K562 (cell line): ENCODE measurements around the gene CNR2. TPM values are rescaled to one million over a fixed set of nuclear protein-coding genes. Genes with fewer than 3 reads are reported as not detected.

Experiments used
- CBFA2T3 ChIP-seq: fragments of 450-650 bp; IDR thresholded peaks from 2 replicates; pipeline ENCODE4 v1.6.1; 2017
- CEBPZ ChIP-seq: fragments of 150-350 bp; IDR thresholded peaks from 2 replicates; pipeline ENCODE4 v1.6.1; 2014; ENCODE audit warnings: low read depth, mild to moderate bottlenecking, low read length, borderline replicate concordance
- CSDE1 ChIP-seq, 2 experiments: fragments of 450-650 bp; IDR thresholded peaks; 2 replicates each; pipeline ENCODE4 v1.6.1; 2016; ENCODE audit warnings: mild to moderate bottlenecking in 1 of 2
- FIP1L1 ChIP-seq: fragments of 200-400 bp; formaldehyde crosslinking; IDR thresholded peaks from 2 replicates; pipeline ENCODE4 v1.6.1; 2018; ENCODE audit warnings: mild to moderate bottlenecking, low read depth, low read length; ENCODE audit not compliant: poor library complexity, severe bottlenecking
- FOXA3 ChIP-seq, 2 experiments: fragments of 450-650 bp in 1 of 2; sonication (generic) in 1 of 2; formaldehyde crosslinking; IDR thresholded peaks in 1 of 2; conservative IDR thresholded peaks in 1 of 2; 2 replicates each; pipeline versions ENCODE4 v1.4.0 to v1.8.0; 2020 to 2022; ENCODE audit warnings: mild to moderate bottlenecking in 2 of 2, missing genetic modification reagents in 1 of 2
- FOXJ3 ChIP-seq: sonication (generic); formaldehyde crosslinking; IDR thresholded peaks from 2 replicates; pipeline ENCODE4 v1.4.0; 2020; ENCODE audit warnings: mild to moderate bottlenecking, missing genetic modification reagents
- GABPA ChIP-seq: fragments of 200-800 bp; sonication (Bioruptor generic); conservative IDR thresholded peaks from 2 replicates; pipeline ENCODE4 v1.6.1; 2016; ENCODE audit warnings: low read depth, missing genetic modification characterization, missing compliant biosample characterization
- HDAC2 ChIP-seq: fragments of 450-650 bp; IDR thresholded peaks from 2 replicates; pipeline ENCODE4 v1.6.1; 2016; ENCODE audit warnings: mild to moderate bottlenecking
- JUNB ChIP-seq: fragments of 450-650 bp; formaldehyde crosslinking; conservative IDR thresholded peaks from 2 replicates; pipeline ENCODE4 v1.4.0; 2020; ENCODE audit warnings: mild to moderate bottlenecking
- MTF1 ChIP-seq: fragments of 250-450 bp; sonication (Bioruptor Pico); IDR thresholded peaks from 2 replicates; pipeline ENCODE4 v1.9.0; 2021; ENCODE audit warnings: moderate library complexity, mild to moderate bottlenecking, inconsistent platforms, borderline replicate concordance
- NRF1 ChIP-seq, 2 experiments: fragments of 450-650 bp; IDR thresholded peaks in 1 of 2; conservative IDR thresholded peaks in 1 of 2; 2 replicates each; pipeline ENCODE4 v1.6.1; 2014; ENCODE audit warnings: mild to moderate bottlenecking in 2 of 2
- RFX1 ChIP-seq: fragments of 450-650 bp; IDR thresholded peaks from 2 replicates; pipeline ENCODE4 v1.6.1; 2016; ENCODE audit warnings: mild to moderate bottlenecking, moderate library complexity
- RUNX1 ChIP-seq: sonication (generic); IDR thresholded peaks from 2 replicates; pipeline ENCODE4 v1.6.1; 2016; ENCODE audit warnings: antibody characterized with exemption, low read depth
- SIX5 ChIP-seq, 2 experiments: IDR thresholded peaks; 2 replicates each; pipeline ENCODE4 v1.6.1; 2011; ENCODE audit warnings: low read length in 2 of 2, borderline replicate concordance in 1 of 2, low read depth in 1 of 2, mild to moderate bottlenecking in 1 of 2, moderate library complexity in 1 of 2; ENCODE audit not compliant: insufficient read depth in 1 of 2
- SMAD3 ChIP-seq: fragments of 450-650 bp; formaldehyde crosslinking; conservative IDR thresholded peaks from 2 replicates; pipeline ENCODE4 v1.4.0; 2020; ENCODE audit warnings: mild to moderate bottlenecking
- TARDBP ChIP-seq: fragments of 450-650 bp; IDR thresholded peaks from 2 replicates; pipeline ENCODE4 v1.6.1; 2016
- TCF7L2 ChIP-seq: fragments of 150-350 bp; IDR thresholded peaks from 2 replicates; pipeline ENCODE4 v1.6.1; 2016; ENCODE audit warnings: low read depth, mild to moderate bottlenecking, low read length, moderate library complexity
- ZNF134 ChIP-seq: fragments of 250-450 bp; sonication (Bioruptor Pico); conservative IDR thresholded peaks from 2 replicates; pipeline ENCODE4 v1.4.0; 2020
- ZNF197 ChIP-seq: fragments of 200-800 bp; sonication (Bioruptor generic); IDR thresholded peaks from 2 replicates; pipeline ENCODE4 v1.6.1; 2016; ENCODE audit warnings: low read depth, missing genetic modification characterization, missing compliant biosample characterization
- ZNF384 ChIP-seq: IDR thresholded peaks from 2 replicates; pipeline ENCODE4 v1.6.1; 2012; ENCODE audit warnings: low read depth, low read length, improper control_type of control experiment
- ZNF586 ChIP-seq: fragments of 450-650 bp; formaldehyde crosslinking; conservative IDR thresholded peaks from 2 replicates; pipeline ENCODE4 v1.4.0; 2020; ENCODE audit warnings: mild to moderate bottlenecking, moderate library complexity
- ZNF707 ChIP-seq: fragments of 250-450 bp; sonication (Bioruptor Pico); conservative IDR thresholded peaks from 2 replicates; pipeline ENCODE4 v1.8.0; 2022; ENCODE audit warnings: inconsistent platforms, mild to moderate bottlenecking, moderate library complexity
- ZNF717 ChIP-seq: fragments of 250-450 bp; sonication (Bioruptor Pico); IDR thresholded peaks from 2 replicates; pipeline ENCODE4 v1.5.0; 2021
- polyA plus RNA-seq, 8 experiments: library from polyadenylated mRNA; depleted of rRNA in 4 of 8; stranded (reverse) in 5 of 8; unstranded in 3 of 8; fragments of >200 nt; fragmentation: Nextera tagmentation in 2 of 8; fragmentation: Illumina TruSeq in 1 of 8; extraction: Ambion mirVana in 2 of 8; extraction: Trizol in 1 of 8; gene quantifications; 2 replicates each; pipeline versions ENCODE4 v1.2.1 to v1.2.3, GENCODE V29; 2011 to 2014; ENCODE audit warnings: inconsistent platforms in 1 of 8, missing spikeins in 1 of 8
- total RNA-seq, 7 experiments: library from RNA; depleted of rRNA in 6 of 7; stranded (reverse); fragments of >200 nt in 6 of 7; fragmentation: Illumina TruSeq in 2 of 7; extraction: Trizol in 2 of 7; gene quantifications; 2 replicates each; pipeline versions ENCODE4 v1.2.1 to v1.2.3, GENCODE V29; 2011 to 2021; ENCODE audit warnings: low replicate concordance in 1 of 7
- TF ChIP-seq, protein P1 (sequence below): fragments of 450-650 bp; IDR thresholded peaks from 2 replicates; pipeline ENCODE4 v1.7.0; 2016; ENCODE audit warnings: borderline replicate concordance

CNR2 gene
- total and polyA plus RNA-seq, 9 of the 15 experiments (the other 6 are each of a cell fraction or from before 2014, with no cell fraction given), result not detected

DNA sequence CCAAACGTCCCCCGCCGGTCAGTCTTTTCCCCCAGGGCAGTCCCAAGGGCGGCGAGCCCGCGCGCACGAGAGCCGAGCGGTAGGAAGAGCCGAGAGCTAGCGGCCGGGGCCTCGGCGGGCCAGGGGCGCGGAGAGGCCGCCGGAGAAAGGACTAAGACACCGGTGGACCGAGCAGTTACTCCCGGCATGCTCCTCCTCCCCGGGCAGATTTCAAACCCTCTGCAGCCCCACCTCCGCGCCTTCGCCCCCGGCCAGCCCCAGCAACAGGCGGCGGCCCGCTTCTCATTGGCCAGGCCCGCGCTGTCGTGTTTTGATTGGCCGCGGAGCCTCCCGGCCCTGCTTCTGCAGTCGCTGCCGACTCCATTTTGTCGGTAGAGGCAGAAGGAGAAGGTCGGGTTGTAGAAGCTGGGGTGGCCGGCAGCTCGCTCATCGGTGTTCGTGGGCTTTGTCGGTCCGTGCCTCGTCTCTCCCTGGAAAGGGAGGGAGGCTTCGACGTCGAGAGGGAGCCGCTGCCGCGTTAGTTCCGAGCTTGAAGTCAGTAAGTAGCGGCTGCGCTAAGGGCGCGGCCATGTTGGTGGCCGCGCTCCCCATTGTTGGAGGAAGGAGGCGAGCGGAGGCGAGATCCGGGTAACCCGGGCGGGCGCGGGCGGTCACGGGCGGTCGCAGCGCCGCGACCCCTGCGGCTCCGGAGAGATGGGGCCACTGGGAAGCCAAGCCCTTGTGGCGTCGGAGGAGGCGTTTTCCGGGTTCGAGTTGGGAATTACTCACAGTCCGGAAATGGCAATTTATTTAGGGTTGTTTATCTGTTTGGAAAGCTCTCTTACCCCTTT, 46.5 kb upstream of the CNR2 start, which contains the start of gene PNRC2 (continued):
- TF ChIP-seq CEBPZ, result no peak
- TF ChIP-seq SIX5 (IDR thresholded peaks at IDR 0.05; ENCODE audit: borderline replicate concordance in 1 of 2, insufficient read depth in 1 of 2, low read depth in 1 of 2, low read length in 2 of 2), result no peak
- no peak; the same call in 1 of the 2 replicates for TF ChIP-seq TARDBP
- TF ChIP-seq FOXA3 (CRISPR knock-in tag; conservative IDR thresholded peaks at IDR 0.05 in 1 of 2, IDR thresholded peaks at IDR 0.05 in 1 of 2), result peak; percentile 48 to 53; a peak in 1 of 4 replicates
- no peak for TF ChIP-seq ZNF707 (CRISPR knock-in tag)
- TF ChIP-seq CBFA2T3, result no peak
- TF ChIP-seq, protein P1, sequence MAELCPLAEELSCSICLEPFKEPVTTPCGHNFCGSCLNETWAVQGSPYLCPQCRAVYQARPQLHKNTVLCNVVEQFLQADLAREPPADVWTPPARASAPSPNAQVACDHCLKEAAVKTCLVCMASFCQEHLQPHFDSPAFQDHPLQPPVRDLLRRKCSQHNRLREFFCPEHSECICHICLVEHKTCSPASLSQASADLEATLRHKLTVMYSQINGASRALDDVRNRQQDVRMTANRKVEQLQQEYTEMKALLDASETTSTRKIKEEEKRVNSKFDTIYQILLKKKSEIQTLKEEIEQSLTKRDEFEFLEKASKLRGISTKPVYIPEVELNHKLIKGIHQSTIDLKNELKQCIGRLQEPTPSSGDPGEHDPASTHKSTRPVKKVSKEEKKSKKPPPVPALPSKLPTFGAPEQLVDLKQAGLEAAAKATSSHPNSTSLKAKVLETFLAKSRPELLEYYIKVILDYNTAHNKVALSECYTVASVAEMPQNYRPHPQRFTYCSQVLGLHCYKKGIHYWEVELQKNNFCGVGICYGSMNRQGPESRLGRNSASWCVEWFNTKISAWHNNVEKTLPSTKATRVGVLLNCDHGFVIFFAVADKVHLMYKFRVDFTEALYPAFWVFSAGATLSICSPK, result no peak
- TF ChIP-seq SMAD3 (CRISPR knock-in tag), result 0 out of 2 replicates have a peak, but pooled peaks have one; percentile 55
- 0 out of 2 replicates have a peak, but pooled peaks have one; percentile 22 for TF ChIP-seq JUNB
- no peak for TF ChIP-seq ZNF384
- TF ChIP-seq ZNF586 (CRISPR knock-in tag), result 0 out of 2 replicates have a peak, but pooled peaks have one; percentile 29
- TF ChIP-seq ZNF717 (CRISPR knock-in tag), result no peak
- TF ChIP-seq CSDE1 (IDR thresholded peaks at IDR 0.05), result peak; percentile 5 to 94; a peak in 2 of 4 replicates
- TF ChIP-seq NRF1 (conservative IDR thresholded peaks at IDR 0.05 in 1 of 2, IDR thresholded peaks at IDR 0.05 in 1 of 2), result peak; percentile 54 to 70
- no peak for TF ChIP-seq FOXJ3 (CRISPR knock-in tag)
- no peak for TF ChIP-seq ZNF134 (CRISPR knock-in tag)
- TF ChIP-seq RFX1, result no peak
- no peak for TF ChIP-seq MTF1 (CRISPR knock-in tag)
- TF ChIP-seq ZNF197 (CRISPR knock-in tag), result 0 out of 2 replicates have a peak, but pooled peaks have one; percentile 40
- TF ChIP-seq TCF7L2, result no peak
- TF ChIP-seq GABPA, result peak; percentile 42; the same call in 1 of the 2 replicates
- TF ChIP-seq FIP1L1, result peak; percentile 95
- peak; percentile 19; the same call in 1 of the 2 replicates for TF ChIP-seq HDAC2
- no peak for TF ChIP-seq RUNX1
